GM12878 (cell line): ENCODE data around the gene AK5. TPM values are rescaled to one million over a fixed set of nuclear protein-coding genes. Genes with fewer than 3 reads are reported as not detected.

Source experiments
- ATAC-seq: fragments of 200-7000 bp; cut with Tn5 transposase; 3 replicates; pipeline ENCODE4 v1.9.1; 2020; ENCODE audit warnings: mild to moderate bottlenecking, moderate library complexity
- BruUV-seq: library from RNA; stranded (reverse); fragments of 400-500 nt; replicated peaks from 2 replicates; lab custom pipeline; 2021; lab: Mats Ljungman, UMichigan
- CTCF ChIA-PET: fragments of 300-600 bp; sonication (Branson Sonifier 250); formaldehyde crosslinking; extraction: SDS; loops from one replicate; lab custom pipeline; 2021; ENCODE audit warnings: inconsistent platforms; lab: Yijun Ruan, JAX
- POLR2A ChIA-PET: fragments of 350-600 bp; formaldehyde crosslinking; extraction: SDS; loops from one replicate; lab custom pipeline; 2021; ENCODE audit warnings: inconsistent platforms; lab: Charles Lee
- RAD21 ChIA-PET: fragments of 300-600 bp; sonication (Branson Sonifier 250); formaldehyde crosslinking; loops from one replicate; lab custom pipeline; 2023; ENCODE audit warnings: antibody characterized with exemption; ENCODE audit not compliant: unreplicated experiment; lab: Charles Lee
- SMC1A ChIA-PET: fragments of 300-600 bp; sonication (Branson Sonifier 250); formaldehyde crosslinking; loops from one replicate; lab custom pipeline; 2023; ENCODE audit not compliant: unreplicated experiment, uncharacterized antibody; lab: Charles Lee
- DNase-seq: peaks from one replicate; pipeline ENCODE4 v3.0.0-alpha.2; 2011; ENCODE audit warnings: low read depth, low spot score
- FAIRE-seq: peaks from 3 replicates; lab custom pipeline; 2011; peaks lifted over from hg19 to GRCh38; lab: Jason Lieb, UNC
- H2AFZ ChIP-seq: 2 replicates; pipeline ENCODE4 v1.6.0; 2011; ENCODE audit warnings: low read depth, low read length, control low read depth; ENCODE audit not compliant: control insufficient read depth
- H3K27ac ChIP-seq: 2 replicates; pipeline ENCODE4 v1.5.1; 2011; ENCODE audit warnings: control low read depth; ENCODE audit not compliant: control insufficient read depth, insufficient read depth
- H3K27me3 ChIP-seq, 2 experiments: replicated peaks in 1 of 2; 2 replicates each; pipeline versions ENCODE4 v1.6.0 to v1.6.1; 2011; ENCODE audit warnings: low read length in 1 of 2; ENCODE audit not compliant: control insufficient read depth in 2 of 2, insufficient read depth in 2 of 2
- H3K36me3 ChIP-seq, 2 experiments: 2 replicates each; pipeline ENCODE4 v1.5.1; 2011; ENCODE audit warnings: low read length in 1 of 2; ENCODE audit not compliant: control insufficient read depth in 2 of 2, insufficient read depth in 2 of 2
- H3K4me1 ChIP-seq: 2 replicates; pipeline ENCODE4 v1.6.1; 2011; ENCODE audit warnings: mild to moderate bottlenecking, low read length, moderate library complexity, mixed read lengths; ENCODE audit not compliant: control insufficient read depth, insufficient read depth
- H3K4me2 ChIP-seq: 2 replicates; pipeline ENCODE4 v1.6.0; 2011; ENCODE audit warnings: control low read depth; ENCODE audit not compliant: control insufficient read depth, insufficient read depth
- H3K4me3 ChIP-seq: fragments of 200-600 bp; sonication (generic); 2 replicates; pipeline ENCODE4 v1.5.1; 2016
- H3K79me2 ChIP-seq: 2 replicates; pipeline ENCODE4 v1.6.0; 2011; ENCODE audit warnings: low read length; ENCODE audit not compliant: control insufficient read depth, insufficient read depth
- H3K9ac ChIP-seq: 2 replicates; pipeline ENCODE4 v1.8.0; 2011; ENCODE audit warnings: low read length, control low read depth, mixed read lengths; ENCODE audit not compliant: control insufficient read depth, insufficient read depth
- H3K9me3 ChIP-seq: replicated peaks from 3 replicates; pipeline ENCODE4 v1.5.1; 2011; ENCODE audit warnings: mild to moderate bottlenecking, low read length; ENCODE audit not compliant: control insufficient read depth, insufficient read depth
- H4K20me1 ChIP-seq: 2 replicates; pipeline ENCODE4 v1.6.0; 2011; ENCODE audit not compliant: control insufficient read depth, insufficient read depth
- BCL11A ChIP-seq: IDR thresholded peaks from 2 replicates; pipeline ENCODE4 v1.6.1; 2011; ENCODE audit warnings: low read depth, low read length
- E2F4 ChIP-seq: IDR thresholded peaks from 2 replicates; pipeline ENCODE4 v1.6.1; 2012; ENCODE audit warnings: low read depth, low read length, improper control_type of control experiment
- E4F1 ChIP-seq: fragments of 450-650 bp; IDR thresholded peaks from 2 replicates; pipeline ENCODE4 v1.6.1; 2018; ENCODE audit warnings: borderline replicate concordance, mild to moderate bottlenecking; ENCODE audit not compliant: partially characterized antibody
- HDAC6 ChIP-seq: fragments of 200-600 bp; sonication (generic); IDR thresholded peaks from one replicate; pipeline ENCODE4 v1.8.0; 2017; ENCODE audit warnings: antibody characterized with exemption; ENCODE audit not compliant: unreplicated experiment
- IKZF2 ChIP-seq, 2 experiments: fragments of 450-650 bp; IDR thresholded peaks; 2 replicates each; pipeline ENCODE4 v1.6.1; 2017; ENCODE audit warnings: mild to moderate bottlenecking in 2 of 2, moderate library complexity in 2 of 2
- NFYB ChIP-seq: IDR thresholded peaks from 2 replicates; pipeline ENCODE4 v1.6.1; 2011; ENCODE audit warnings: low read depth, mild to moderate bottlenecking, low read length, improper control_type of control experiment, moderate library complexity; ENCODE audit not compliant: insufficient read depth
- NKRF ChIP-seq: fragments of 450-650 bp; conservative IDR thresholded peaks from 2 replicates; pipeline ENCODE4 v1.6.1; 2017; ENCODE audit warnings: mild to moderate bottlenecking, moderate library complexity
- RAD21 ChIP-seq: IDR thresholded peaks from 2 replicates; pipeline ENCODE4 v1.6.1; 2011; ENCODE audit warnings: mild to moderate bottlenecking, low read depth, low read length, moderate library complexity; ENCODE audit not compliant: insufficient read depth
- RUNX3 ChIP-seq: IDR thresholded peaks from 2 replicates; pipeline ENCODE4 v1.6.1; 2012; ENCODE audit warnings: low read length, inconsistent platforms
- SUZ12 ChIP-seq: fragments of 200-600 bp; sonication (generic); IDR thresholded peaks from one replicate; pipeline ENCODE4 v1.6.1; 2018; ENCODE audit warnings: antibody characterized with exemption, mild to moderate bottlenecking; ENCODE audit not compliant: unreplicated experiment
- TCF12 ChIP-seq: IDR thresholded peaks from 2 replicates; pipeline ENCODE4 v1.6.1; 2011; ENCODE audit warnings: low read depth, mild to moderate bottlenecking, low read length
- WGBS: methylation state at CpG from one replicate; pipeline ENCODE4 v1.1.6; 2016; ENCODE audit warnings: low lambda C conversion rate; ENCODE audit not compliant: insufficient replicate concordance, insufficient coverage; ENCODE audit errors: missing lambda C conversion rate; 5-methylcytosine and 5-hydroxymethylcytosine counted together
- in situ Hi-C: fragments of 300-500 bp; cut with MboI; formaldehyde crosslinking; loops from 9 replicates; pipeline ENCODE4 v1.14.3; 2018; ENCODE audit warnings: mixed read lengths
- intact Hi-C: fragments of 100-400 bp; cut with micrococcal nuclease; formaldehyde crosslinking; loops from one replicate; pipeline ENCODE4 v1.14.2; 2022; ENCODE audit not compliant: unreplicated experiment
- polyA plus RNA-seq, 11 experiments: library from polyadenylated mRNA; depleted of rRNA in 4 of 11; unstranded in 6 of 11; stranded (reverse) in 5 of 11; fragments of >200 nt; fragmentation: Nextera tagmentation in 4 of 11; fragmentation: Illumina TruSeq in 1 of 11; extraction: Ambion mirVana in 4 of 11; extraction: Trizol in 1 of 11; gene quantifications; 1 replicate in 1 of 11; 2 replicates in 10 of 11; pipeline versions ENCODE4 v1.2.1 to v1.2.3, GENCODE V29; 2011 to 2016; ENCODE audit warnings: inconsistent platforms in 2 of 11, missing spikeins in 2 of 11, low read depth in 1 of 11
- total RNA-seq, 4 experiments: library from RNA; depleted of rRNA in 3 of 4; stranded (reverse); fragments of >200 nt in 3 of 4; fragmentation: Illumina TruSeq in 1 of 4; extraction: Trizol in 1 of 4; gene quantifications; 2 replicates each; pipeline versions ENCODE4 v1.2.1 to v1.2.3, GENCODE V29; 2013 to 2021

The AK5 gene
- total and polyA plus RNA-seq, 10 of the 15 experiments (the other 5 are each of a cell fraction or from before 2014, with no cell fraction given) = 0.08 to 0.33 TPM; not detected in 8

- Histone ChIP-seq H4K20me1 (no peaks in the 10 kb centered on the region), H2AFZ (no peak overlapping the region), H3K79me2 (no peaks in the 10 kb centered on the region), H3K9me3 (no peaks in the 10 kb centered on the region; the same call in 2 of the 3 replicates), H3K4me1 (no peaks in the 10 kb centered on the region), H3K36me3 (no peaks in the 10 kb centered on the region), H3K4me2 (no peak overlapping the region), H3K27me3 (no peaks in the 10 kb centered on the region; a peak in 1 of 4 replicates), H3K27ac (no peak overlapping the region), H3K9ac (no peak overlapping the region), H3K4me3 (no peak overlapping the region)
- in situ Hi-C loops (no loop called here), intact Hi-C loops (no loop called here)
- FAIRE-seq (no peak), ATAC-seq (no peak), DNase-seq (no peak)
- ChIA-PET RAD21 (no interaction called here), POLR2A (no interaction called here), CTCF (no interaction called here), SMC1A (no interaction called here)
- no TSS peak for BruUV-seq
- TF ChIP-seq IKZF2 (IDR thresholded peaks at IDR 0.05) = no peak
- TF ChIP-seq BCL11A = no peak
- TF ChIP-seq RUNX3 = no peak
- WGBS = 32% methylated on average over 4 of the region's 4 CpGs
Measured at GRCh38 chr1:77430966-77431690, 149.3 kb downstream of the AK5 start.

GRCh38 chr1:77433934-77434333, 152.1 kb downstream of the AK5 start:
- no peak for FAIRE-seq
- no peak overlapping the region for H3K4me3 ChIP-seq
- WGBS = 70% methylated on average over 3 of the region's 3 CpGs
- BruUV-seq = no TSS peak
- ChIA-PET SMC1A (interaction anchor here (1.3 kb wide), 1 partner anchor 9 kb away, joined by 3 read pairs; no protein-coding TSS in a partner anchor), POLR2A (no interaction called here), RAD21 (no interaction called here), CTCF (no interaction called here)
- H3K79me2 ChIP-seq = no peaks in the 10 kb centered on the region
- ATAC-seq = no peak
- DNase-seq = no peak
- no peaks in the 10 kb centered on the region; the same call in 2 of the 3 replicates for H3K9me3 ChIP-seq
- no peaks in the 10 kb centered on the region; a peak in 1 of 4 replicates for H3K27me3 ChIP-seq
- H3K4me1 ChIP-seq = no peaks in the 10 kb centered on the region
- H4K20me1 ChIP-seq = no peaks in the 10 kb centered on the region
- no peak overlapping the region for H2AFZ ChIP-seq
- H3K4me2 ChIP-seq = no peak overlapping the region
- intact Hi-C loops (no loop called here), in situ Hi-C loops (no loop called here)
- H3K9ac ChIP-seq = no peak overlapping the region
- H3K27ac ChIP-seq = no peak overlapping the region
- H3K36me3 ChIP-seq = no peaks in the 10 kb centered on the region
- TF ChIP-seq TCF12 (no peak), SUZ12 (no peak), HDAC6 (no peak), E4F1 (no peak), NKRF (no peak), NFYB (no peak), RAD21 (no peak), E2F4 (no peak)
